Measurements from ENCODE around the gene GIMAP1. TPM values are rescaled to one million over a fixed set of nuclear protein-coding genes. Genes with fewer than 3 reads are reported as not detected.

The GIMAP1 gene
- total RNA-seq, 1 donor from 2014 or later, result not detected

DNA sequence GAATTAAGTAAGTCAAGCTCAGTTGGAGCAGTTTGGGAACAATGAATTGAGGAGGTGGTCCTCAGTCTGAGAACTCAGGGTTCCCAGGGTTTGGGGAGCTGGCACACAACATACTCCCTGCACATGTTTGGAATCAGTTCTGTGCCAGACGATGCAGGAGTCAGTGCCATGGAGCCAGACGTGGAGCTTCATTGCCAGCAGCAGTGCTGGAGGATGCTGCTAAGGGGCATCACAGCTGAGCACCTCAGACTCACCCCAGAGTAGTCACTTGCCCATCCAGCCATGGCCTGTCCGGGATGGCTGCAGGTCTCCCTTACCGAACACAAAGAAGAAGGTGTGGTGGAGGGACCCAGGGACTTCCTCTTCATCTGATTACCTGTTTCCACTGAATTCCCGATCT is 28.7 kb downstream of the GIMAP1 start:
- no peak for DNase-seq (ENCODE audit: low spot score)
- TF ChIP-seq, protein P1, sequence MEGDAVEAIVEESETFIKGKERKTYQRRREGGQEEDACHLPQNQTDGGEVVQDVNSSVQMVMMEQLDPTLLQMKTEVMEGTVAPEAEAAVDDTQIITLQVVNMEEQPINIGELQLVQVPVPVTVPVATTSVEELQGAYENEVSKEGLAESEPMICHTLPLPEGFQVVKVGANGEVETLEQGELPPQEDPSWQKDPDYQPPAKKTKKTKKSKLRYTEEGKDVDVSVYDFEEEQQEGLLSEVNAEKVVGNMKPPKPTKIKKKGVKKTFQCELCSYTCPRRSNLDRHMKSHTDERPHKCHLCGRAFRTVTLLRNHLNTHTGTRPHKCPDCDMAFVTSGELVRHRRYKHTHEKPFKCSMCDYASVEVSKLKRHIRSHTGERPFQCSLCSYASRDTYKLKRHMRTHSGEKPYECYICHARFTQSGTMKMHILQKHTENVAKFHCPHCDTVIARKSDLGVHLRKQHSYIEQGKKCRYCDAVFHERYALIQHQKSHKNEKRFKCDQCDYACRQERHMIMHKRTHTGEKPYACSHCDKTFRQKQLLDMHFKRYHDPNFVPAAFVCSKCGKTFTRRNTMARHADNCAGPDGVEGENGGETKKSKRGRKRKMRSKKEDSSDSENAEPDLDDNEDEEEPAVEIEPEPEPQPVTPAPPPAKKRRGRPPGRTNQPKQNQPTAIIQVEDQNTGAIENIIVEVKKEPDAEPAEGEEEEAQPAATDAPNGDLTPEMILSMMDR (IDR thresholded peaks at IDR 0.05), result no peak
- H3K36me3 Mint-ChIP-seq (ENCODE audit: low read depth), result no peaks in the 10 kb centered on the region
- H3K27ac Mint-ChIP-seq (ENCODE audit: unreplicated experiment), result no peak overlapping the region
- H3K9me3 Mint-ChIP-seq (ENCODE audit: low read depth), result peaks cover 3% of the 10 kb centered on the region
- H3K4me1 Mint-ChIP-seq (ENCODE audit: low read depth), result no peaks in the 10 kb centered on the region
- H3K27me3 Mint-ChIP-seq (ENCODE audit: low read depth), result peaks cover 9% of the 10 kb centered on the region
- no peak overlapping the region for H3K4me3 Mint-ChIP-seq (ENCODE audit: unreplicated experiment)

- DNase-seq (ENCODE audit: low spot score), result no peak
- no peaks in the 10 kb centered on the region for H3K9me3 Mint-ChIP-seq (ENCODE audit: low read depth)
- H3K4me1 Mint-ChIP-seq (ENCODE audit: low read depth), result no peaks in the 10 kb centered on the region
- TF ChIP-seq, protein P1 (IDR thresholded peaks at IDR 0.05), result no peak
- H3K27ac Mint-ChIP-seq (ENCODE audit: unreplicated experiment), result no peak overlapping the region
- no peaks in the 10 kb centered on the region for H3K36me3 Mint-ChIP-seq (ENCODE audit: low read depth)
- H3K4me3 Mint-ChIP-seq (ENCODE audit: unreplicated experiment), result no peak overlapping the region
- H3K27me3 Mint-ChIP-seq (ENCODE audit: low read depth), result peaks cover 5% of the 10 kb centered on the region
Measured at GRCh38 chr7:150745876-150746275, 29.5 kb downstream of the GIMAP1 start.

GRCh38 chr7:150746921-150747320 is 30.5 kb downstream of the GIMAP1 start:
- Mint-ChIP-seq H3K9me3 (ENCODE audit: low read depth) (no peaks in the 10 kb centered on the region), H3K27me3 (ENCODE audit: low read depth) (peaks cover 3% of the 10 kb centered on the region), H3K4me3 (ENCODE audit: unreplicated experiment) (no peak overlapping the region), H3K4me1 (ENCODE audit: low read depth) (no peaks in the 10 kb centered on the region), H3K27ac (ENCODE audit: unreplicated experiment) (no peak overlapping the region), H3K36me3 (ENCODE audit: low read depth) (no peaks in the 10 kb centered on the region)
- DNase-seq (ENCODE audit: low spot score), result no peak
- TF ChIP-seq, protein P1 (IDR thresholded peaks at IDR 0.05), result no peak

DNA sequence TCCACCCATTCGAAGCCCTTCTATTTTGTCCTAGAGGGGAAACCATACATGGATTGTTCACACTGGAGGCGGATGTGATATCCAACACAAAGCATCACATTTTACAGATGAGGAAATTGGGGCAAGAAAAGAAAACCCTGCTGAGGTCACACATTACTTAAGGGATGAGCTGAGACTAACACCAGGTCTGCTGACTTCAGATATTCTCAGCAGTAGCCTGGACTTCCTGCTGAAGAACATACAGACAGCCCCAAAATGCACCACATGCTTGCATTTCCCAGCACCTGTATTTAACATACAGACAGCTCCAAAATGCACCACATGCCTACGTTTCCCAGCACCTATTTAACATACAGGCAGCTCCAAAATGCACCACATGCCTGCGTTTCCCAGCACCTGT is 32.0 kb downstream of the GIMAP1 start:
- H3K36me3 Mint-ChIP-seq (ENCODE audit: low read depth), result no peaks in the 10 kb centered on the region
- TF ChIP-seq, protein P1 (IDR thresholded peaks at IDR 0.05), result no peak
- H3K4me1 Mint-ChIP-seq (ENCODE audit: low read depth), result no peaks in the 10 kb centered on the region
- H3K27ac Mint-ChIP-seq (ENCODE audit: unreplicated experiment), result no peak overlapping the region
- peaks cover 4% of the 10 kb centered on the region for H3K27me3 Mint-ChIP-seq (ENCODE audit: low read depth)
- DNase-seq (ENCODE audit: low spot score), result no peak
- no peak overlapping the region for H3K4me3 Mint-ChIP-seq (ENCODE audit: unreplicated experiment)
- no peaks in the 10 kb centered on the region for H3K9me3 Mint-ChIP-seq (ENCODE audit: low read depth)

DNA sequence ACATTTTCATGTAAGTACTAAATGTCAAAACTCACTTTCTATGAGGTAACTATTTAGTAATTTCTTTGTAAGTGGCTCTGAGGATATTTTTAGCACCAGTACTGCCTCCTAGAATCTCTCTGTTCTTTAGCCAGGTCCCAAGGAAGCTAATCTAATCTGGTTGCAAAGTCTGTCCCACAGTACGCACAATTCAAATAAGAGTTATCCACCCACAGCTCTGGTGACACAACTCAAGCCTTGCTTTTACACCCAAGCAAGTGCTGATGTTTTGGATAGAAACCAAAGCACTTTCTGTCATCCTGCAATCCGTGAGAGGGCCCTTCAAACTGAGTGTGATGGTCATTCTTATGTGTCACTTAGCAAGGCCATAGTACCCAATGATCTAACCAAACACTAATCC is 35.3 kb downstream of the GIMAP1 start:
- Mint-ChIP-seq H3K36me3 (ENCODE audit: low read depth) (no peaks in the 10 kb centered on the region), H3K4me3 (ENCODE audit: unreplicated experiment) (no peak overlapping the region), H3K9me3 (ENCODE audit: low read depth) (no peaks in the 10 kb centered on the region), H3K27ac (ENCODE audit: unreplicated experiment) (no peak overlapping the region), H3K27me3 (ENCODE audit: low read depth) (peaks cover 7% of the 10 kb centered on the region), H3K4me1 (ENCODE audit: low read depth) (no peaks in the 10 kb centered on the region)
- TF ChIP-seq, protein P1 (IDR thresholded peaks at IDR 0.05), result no peak
- DNase-seq (ENCODE audit: low spot score), result no peak
